Myocyte (in vitro differentiated cells): ENCODE results near the gene HYAL1. TPM values are rescaled to one million over a fixed set of nuclear protein-coding genes. Genes with fewer than 3 reads are reported as not detected.
"Not testable (repeated sequence)": the region's sequence is repeated elsewhere in the genome, so short reads cannot be mapped to it uniquely, and the experiment has no call there.

Experiments
- DNase-seq: peaks from one replicate; pipeline ENCODE4 v3.0.0-alpha.2; 2012; ENCODE audit warnings: low read depth
- total RNA-seq: library from RNA; depleted of rRNA; stranded (reverse); fragments of >200 nt; gene quantifications from 2 replicates; pipeline ENCODE4 v1.2.3, GENCODE V29; 2014

Gene HYAL1
- total RNA-seq, 1 donor from 2014 or later: 0.56 TPM

DNA sequence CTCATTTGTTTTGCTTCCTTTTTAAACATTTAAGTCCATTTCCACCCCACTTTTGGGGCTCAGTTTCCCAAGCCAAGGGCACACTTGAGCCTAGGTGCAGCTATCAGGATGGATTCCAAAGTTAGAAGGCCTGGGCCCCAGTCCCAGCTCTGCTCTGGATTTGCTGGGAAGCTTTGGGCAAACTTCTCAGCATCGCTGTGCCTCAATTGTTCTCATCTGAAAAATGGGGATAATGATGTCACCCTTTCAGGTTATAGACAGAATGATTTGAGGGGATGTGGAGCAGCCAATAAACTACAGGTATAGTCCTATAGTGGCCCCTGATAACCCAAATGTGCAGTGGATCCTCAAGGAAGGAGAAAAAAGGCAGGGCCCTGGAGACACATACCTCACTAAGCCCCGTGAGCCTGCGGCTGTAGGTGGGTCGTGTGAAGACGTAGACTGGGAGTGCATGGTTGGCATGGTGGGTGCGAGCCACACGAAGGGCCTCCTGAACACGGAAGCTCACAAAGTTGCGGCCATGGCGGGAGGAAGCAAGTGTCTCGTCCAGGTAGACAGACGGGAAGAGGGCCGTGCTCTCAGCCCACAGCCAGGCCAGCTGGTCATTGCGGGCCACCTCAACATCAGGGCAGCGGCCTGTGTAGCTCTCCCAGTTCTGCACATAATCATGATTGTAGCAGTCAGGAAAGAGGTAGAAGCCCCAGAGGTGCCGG is 16.0 kb upstream of the HYAL1 start:
- DNase-seq: no peak

DNA sequence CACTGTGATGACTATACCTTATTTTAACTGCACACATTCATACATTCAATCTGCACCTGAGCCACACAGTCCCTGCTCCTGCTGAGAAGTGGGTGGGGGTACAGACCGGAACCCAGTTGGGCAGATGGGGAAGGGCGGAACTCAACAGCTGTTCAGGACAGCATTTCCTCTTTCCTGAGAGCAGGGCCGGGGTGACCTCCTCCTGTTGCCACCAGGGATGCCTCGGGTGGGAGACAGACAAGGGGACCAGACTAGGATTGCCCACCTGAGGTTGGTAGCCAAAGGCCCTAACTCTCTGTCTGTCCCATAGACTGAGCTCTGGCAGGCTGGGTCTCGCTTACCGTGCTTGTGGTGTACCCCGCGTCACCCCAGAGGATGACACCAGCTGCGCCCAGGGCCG is 15.2 kb upstream of the HYAL1 start:
- DNase-seq: no peak

DNA sequence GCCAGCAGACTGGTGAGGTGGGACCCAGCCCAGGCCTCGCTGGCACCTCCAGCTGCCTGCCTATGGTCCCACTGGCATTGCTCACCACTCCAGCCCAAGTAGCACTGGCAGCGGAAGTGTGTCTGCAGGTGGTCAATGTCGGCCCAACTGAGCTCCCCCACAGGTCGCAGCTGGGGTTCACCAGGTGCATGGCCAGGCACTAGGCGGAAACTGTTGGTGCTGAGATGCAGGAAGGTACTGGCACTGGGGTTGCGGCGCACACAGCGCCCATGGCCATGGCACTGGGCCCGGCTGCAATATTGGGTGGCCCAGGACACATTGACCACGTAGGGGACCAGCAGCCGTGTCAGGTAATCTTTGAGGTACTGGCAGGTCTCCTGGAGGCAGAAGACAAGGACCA is 14.8 kb upstream of the HYAL1 start:
- DNase-seq: no peak

DNA sequence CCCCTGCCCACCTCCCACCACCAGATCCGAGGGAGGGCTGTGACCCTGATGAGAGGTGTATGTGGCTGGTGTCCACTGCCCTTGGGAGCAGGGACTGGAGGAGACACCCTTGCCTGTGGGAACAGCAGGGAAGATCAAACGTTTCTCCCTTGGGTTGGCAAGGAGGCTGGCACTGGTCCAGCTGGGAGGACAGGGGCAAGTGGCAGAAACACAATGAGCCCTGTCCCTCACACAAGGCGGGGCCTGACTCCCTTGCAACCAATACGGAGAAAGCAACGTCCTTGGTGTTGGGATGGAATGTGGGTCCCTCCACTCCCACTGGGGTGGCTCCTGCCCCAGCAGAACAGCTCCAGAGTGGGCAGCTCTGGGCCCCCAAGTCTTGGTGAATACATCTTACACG is 13.9 kb upstream of the HYAL1 start:
- DNase-seq: no peak

DNA sequence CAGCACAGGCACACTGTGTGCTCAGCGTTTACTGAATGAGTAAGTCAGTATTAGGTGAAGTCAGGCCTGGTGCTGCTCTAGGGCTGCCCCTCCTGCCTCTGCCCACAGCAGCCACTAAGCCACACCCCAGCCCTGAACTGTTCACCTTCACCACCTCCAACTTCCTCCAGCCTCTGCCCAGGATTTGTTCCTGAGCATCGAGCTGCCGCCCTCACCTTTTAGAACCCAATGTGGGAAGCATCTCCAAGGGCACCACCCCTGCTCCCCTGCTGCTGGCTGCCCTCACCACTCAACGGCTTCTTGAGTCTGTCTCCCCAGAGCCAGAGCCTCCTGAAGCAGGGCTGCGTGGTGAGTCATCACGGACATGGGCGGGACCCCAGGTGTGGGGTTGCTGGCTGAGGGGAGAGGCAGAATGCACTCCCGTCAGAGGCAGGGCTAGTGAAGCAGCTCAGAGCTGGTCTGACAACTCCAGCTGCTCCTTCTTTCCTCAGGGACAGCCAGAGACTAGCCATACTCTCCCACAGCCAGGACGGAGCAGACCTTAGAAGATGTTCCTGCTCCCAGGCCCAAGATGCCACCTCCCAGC is 13.4 kb upstream of the HYAL1 start:
- no peak for DNase-seq

DNA sequence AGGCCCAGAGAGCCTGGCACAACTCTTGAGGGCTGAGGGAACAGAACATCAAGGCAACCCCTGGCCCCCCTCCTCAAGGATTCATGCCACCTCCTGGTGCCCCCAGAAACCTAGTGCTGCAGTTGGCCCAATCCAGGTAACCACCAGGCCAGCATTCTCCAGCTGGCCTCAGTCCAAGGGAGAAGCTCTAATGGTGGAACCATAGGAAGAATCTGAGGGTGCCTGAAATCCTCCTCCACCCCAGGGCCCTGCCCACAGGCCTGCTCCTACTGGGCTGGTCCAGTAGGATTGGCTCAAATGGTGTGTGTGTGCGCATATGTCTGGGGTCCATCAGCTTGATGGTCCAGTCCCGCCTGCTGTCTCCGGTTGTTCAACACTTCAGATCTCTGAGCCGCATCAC is 11.4 kb upstream of the HYAL1 start:
- no peak for DNase-seq

DNA sequence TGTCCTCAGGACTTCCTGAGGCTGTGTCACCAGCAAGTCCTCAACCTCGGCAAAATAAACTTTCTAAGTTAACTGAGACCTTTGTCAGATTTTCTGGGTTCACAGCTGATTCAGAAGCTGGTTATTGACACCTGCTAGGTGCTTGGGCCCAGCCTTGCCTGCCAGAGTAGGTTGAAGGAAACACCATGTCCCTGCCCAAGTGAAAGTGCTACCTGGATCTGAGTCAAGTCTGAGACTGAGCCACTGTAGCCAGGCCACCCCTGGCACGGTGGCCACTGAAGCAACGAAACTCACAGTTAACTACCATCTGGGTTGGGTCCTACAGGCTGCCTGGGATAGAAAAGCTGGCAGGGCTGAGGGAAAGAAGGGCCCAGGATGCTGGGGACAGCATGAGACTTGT is 11.0 kb upstream of the HYAL1 start:
- DNase-seq: no peak

DNA sequence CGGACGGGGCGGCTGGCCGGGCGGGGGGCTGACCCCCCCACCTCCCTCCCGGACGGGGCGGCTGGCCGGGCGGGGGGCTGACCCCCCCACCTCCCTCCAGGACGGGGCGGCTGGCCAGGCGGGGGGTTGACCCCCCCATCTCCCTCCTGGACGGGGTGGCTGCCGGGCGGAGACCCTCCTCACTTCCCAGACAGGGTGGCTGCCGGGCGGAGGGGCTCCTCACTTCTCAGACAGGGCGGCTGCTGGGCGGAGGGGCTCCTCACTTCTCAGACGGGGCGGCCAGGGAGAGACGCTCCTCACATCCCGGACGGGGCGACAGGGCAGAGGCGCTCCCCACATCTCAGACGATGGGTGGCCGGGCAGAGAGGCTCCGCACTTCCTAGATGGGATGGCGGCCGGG is 8.7 kb upstream of the HYAL1 start:
- DNase-seq: not testable (repeated sequence)

DNA sequence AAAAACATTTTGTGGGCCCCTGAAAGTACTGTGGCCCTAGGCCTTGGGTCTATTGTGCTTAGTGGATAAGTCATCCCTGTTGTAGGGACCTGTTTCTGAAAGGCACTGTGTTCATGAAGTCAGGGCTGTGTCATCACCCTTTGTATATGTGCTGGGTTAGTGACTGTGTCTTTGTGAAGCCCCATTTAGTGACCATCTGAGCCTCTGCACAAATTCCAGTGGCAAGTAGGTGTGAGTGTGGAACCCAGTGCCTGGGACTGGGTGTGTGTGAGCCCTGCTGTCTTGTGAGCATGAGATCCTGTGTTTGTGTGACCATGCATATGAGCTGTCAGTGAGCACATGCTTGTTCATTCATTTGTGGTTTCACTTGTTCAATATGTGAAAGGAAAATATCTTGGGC is 1.2 kb upstream of the HYAL1 start:
- no peak for DNase-seq

DNA sequence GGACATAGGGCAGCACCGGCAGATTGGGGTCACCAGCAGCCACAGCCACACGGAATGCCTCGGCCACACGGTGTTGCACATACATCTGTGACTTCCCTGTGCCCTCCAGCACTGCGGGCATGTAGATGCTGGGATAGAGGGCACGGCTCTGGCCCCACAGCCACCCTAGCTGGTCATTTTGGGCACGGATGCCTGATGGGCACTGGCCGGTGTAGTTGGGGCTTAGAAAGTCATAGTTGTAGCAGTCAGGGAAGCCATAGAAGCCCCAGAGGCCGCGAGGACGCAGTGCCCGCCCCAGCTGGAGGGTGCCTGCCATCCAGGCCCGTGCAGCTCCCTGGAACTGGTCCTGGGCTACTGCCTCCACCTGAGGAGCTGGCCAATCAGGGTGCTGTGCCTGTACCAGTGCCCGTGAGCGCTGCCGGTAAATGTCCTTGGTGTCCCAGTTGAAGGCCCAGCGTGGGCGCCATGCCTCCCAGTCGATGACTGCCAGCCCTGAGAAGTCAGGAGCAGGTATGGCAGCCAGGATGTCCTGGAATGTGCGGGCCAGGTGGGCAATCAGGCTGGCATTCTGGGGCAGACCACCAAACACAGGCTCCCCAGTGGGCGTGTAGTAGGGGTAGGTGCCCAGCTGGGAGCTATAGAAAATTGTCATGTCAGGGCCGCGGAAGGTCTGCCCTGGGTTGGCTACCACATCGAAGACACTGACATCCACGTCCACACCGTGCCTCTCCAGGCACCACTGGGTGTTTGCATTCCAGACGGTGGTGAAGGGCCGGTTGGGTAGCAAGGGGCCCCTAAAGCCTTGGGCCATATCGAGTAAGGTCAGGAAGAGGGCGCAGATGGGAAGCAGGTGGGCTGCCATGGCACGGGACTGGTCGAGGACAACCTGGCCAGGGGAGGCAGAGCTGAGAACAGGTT is 1.0 kb downstream of the HYAL1 start:
- DNase-seq: no peak

DNA sequence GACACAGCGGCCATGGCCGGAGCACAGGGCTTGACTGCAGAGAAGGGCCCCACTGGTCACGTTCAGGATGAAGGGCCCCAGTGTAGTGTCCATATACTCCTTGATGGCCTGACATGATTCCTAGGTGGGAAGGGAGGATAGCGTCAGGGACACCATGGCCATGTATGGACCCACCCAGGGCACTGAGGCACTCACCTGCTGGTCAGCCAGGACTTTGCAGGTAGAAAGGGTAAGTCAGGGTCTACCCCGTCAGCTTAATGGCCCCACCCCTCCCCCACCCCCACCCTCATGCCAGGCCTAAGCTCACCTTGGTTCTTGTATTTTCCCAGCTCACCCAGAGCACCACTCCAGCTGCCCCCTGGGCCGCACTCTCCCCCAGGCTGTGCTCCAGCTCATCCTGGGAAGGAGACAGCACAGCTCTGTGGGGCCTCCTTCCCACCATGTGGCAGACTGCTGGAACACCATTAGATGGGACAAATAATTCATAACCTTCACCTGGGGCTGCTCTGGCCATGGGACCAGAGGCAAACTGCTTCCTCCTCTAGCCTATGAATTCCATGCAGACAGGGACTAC is 2.6 kb downstream of the HYAL1 start:
- no peak for DNase-seq

DNA sequence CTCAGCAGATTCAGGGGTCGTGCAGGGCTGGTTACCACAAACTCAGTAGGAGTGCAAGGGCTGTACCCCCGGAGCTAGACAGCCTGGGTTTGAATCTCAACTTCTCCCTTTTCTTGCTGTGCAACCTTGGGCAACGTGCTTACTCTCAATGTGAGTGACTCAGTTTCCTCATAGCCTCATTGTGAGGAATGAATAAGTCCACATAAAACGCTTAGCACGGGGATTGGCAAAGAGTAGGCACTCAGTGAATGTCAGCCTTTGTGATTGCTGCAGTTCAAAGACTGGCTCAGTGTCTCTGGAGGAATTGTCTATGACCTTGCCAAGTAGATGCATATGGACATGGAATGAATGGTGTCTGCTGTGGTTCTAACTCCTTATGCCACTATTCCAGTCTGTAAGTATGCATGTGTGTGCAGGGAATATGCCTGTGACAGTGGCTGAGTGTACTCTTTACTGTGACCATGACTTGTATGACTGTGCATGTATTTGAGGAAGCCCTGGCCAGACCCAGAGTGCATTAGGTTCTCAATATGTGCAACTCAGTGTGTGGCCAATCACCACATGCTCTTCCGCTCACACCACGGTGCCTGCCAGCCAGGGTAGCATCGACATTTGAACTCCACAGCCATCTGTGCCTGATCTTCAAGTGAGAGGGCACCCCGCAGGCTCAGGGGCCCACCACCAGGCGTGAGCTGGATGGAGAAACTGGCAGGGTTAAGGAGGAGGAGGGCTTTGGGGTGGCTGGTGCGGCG is 3.3 kb downstream of the HYAL1 start:
- peak; percentile 17 for DNase-seq

DNA sequence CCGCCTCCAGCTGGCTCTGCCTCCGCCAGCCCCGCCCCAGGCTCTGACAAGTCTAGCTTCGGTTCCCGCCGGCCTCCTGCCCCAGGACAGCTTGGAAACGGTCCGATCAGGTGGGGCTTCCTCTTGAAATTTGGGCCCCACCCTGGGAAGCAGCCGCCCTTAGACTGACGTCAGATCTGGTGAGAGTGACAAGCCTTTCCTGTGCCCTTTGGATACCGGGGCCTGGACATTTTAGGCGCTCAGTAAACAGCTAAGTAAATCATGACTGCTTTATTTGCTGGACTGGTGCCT is 3.8 kb downstream of the HYAL1 start:
- DNase-seq: no peak

DNA sequence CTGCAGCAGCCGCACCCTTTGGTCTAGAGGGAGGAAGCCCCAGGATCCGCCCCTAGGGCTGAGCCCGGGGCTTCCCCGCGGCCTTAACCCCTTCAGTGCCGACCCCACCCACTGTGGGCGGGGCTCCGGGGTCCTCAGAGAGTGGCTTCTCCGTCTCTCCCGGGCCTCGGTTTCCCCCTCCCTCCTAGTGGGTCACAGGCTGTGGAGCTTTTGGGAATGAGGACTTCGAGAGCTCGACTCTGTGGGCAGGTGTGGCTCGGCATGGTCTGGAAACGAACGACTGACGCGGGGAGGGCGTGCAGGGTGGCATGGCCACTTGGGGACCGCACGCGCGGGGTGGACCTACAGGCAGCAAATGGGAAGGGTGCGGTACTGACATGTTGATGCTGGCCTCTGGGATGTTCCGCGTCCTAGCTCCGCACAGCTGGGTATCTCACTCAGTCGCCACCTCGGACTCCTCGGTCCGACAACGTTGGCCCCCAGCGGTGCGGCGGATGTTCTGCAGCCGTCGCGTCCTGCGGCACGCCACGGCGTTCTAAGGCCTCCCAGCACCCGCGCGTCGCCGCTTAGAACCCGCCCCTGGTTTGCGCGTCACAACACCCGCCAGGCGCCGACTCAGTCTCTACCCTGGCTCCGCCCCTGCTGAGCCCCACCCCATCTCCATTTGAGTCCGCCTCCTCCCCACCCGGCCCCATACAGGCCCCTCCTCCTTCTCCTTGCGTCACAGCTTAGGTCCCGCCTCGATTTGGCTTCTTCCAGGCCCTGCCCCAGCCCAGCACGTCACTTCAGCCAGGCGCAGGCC is 4.3 kb downstream of the HYAL1 start, which contains the start of the genes HYAL3 and NAA80:
TSS of gene HYAL3 (minus strand) at position 570 of the 802 bp plus-strand sequence. CDS start 3,803 bp downstream, outside the sequence.
TSS of gene NAA80 (minus strand) at position 570 of the 802 bp plus-strand sequence. CDS start 1,942 bp downstream, outside the sequence.
- DNase-seq: peak; percentile 99

DNA sequence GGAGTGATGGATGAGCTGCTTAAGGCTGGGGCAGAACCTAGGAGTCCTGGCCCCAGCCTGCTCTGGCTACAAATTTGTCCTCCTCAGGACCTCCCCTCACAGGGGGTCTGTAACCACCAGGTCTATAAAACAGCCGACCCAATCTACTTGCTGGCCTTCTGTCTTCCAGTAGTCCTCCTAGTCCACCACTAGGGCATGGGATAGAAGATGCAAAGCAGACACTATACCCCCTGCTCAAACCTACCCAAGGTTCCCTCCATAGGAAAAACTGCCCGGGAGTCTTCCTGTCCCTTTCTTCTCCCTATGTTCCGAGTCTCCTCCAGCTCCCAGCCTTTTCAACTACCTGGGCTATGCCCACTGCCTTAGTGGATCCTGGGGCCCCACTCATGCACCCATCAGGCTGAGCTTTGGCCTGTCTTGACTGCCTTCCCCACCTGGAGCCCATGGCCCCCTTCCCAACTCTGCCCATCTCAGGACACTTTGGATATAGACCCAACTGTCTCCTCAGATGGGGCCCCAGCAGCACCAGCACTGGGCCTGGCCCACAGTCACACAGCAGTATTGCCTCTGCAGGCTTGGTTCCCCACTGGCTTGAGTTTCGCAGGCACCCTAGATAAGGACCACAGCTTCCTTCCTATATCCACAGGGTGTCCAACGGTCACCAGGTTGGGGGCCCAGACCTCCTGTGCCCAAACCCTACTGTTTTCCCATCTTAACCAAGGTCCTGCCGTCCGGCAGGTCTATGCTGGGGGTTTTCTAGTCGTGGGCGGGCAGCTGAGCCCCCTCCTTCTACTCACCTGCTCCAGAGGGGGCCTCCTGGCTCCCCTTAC is 5.3 kb downstream of the HYAL1 start:
- DNase-seq: no peak

DNA sequence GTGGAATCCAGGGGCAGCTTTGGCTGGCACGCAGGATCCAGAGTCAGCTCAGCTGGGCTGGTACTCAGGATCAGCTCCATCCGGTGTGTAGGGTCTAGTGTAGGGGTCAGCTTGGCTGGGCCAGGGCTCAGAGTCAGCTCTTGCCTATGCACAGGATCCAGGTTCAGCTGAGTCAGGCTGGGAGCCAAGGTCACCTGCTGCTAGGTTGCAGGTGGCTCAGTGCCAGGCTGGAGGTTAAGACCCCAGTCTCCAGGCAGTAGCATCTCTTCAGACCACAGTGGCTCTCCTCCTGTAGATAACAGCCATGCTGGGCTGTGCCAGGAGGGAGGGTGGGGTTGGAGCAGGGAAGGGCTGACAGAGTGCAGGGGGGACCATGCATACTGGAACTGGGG is 6.0 kb downstream of the HYAL1 start:
- DNase-seq: no peak

DNA sequence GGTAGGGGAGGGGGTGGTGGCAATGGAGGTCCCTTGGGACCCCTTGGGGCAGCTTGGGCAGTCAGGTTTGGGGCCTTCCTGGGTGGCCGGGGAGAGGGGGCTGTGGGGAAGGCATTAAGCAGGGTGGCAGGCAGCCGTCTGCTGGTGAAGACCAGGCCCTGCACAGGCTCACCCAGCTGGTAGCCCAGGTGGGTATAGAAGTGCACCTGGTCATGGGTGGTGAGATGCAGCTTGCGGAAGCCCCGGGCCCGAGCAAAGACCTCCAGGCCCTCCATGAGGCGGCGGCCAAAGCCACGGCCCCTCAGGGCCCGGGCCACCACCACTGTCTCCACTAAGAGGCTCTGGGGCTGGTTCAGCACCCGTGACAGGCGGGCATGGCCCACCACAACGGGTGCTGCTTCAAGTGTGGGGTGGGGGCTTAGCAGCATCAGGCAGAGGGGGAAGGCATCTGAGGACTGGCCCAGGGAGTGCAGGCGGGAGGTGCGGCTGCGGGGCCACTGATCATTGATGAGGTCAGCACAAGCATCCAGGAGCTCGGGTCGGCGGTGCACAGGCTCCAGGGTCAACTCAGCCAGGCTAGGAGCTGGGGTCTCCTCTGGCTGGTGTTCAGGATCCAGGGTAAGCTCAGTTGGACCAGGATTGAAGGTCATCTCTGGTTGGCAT is 6.5 kb downstream of the HYAL1 start:
- no peak for DNase-seq

DNA sequence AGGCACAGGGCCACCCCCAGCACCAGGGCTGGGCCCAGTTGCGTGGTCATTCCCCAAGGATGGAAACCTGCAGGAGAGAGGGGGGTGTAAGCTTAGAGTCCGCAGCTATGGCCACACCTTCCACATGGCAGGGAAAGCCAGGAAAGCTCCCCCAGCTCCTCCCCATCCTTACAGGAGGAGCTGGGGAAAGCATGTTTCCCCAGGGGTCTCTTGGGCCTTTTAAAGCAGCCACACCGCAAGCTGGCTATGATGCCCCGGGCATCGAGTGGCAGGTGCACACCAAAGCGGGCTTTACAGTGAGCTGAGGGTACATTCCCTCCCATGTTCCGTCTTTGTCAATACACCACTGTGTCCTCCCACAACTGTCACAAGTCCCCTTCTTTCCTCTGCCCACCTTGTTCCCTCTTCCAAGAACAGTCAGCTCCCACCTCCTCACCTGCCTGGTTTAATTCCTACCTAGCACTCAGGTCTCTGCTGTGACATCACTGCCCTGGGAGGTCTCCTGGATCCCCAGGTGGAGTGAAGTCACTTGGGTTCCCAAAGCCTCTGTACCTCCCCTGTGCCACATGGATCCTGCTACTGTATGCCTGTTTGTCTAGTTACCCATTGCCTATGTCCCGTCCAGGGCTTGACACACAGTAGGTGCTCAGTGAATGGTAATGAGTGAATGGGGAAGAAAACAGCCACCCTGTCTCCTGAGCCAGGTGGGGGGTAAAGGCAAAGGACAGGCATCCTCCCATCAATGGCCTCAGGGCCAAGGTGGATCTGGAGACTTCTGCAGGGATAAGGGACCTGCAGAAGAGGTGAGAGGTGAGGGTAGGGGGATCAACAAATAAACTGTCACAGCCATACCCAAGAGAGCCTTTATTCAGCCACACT is 7.6 kb downstream of the HYAL1 start:
- DNase-seq: no peak
